SK-N-MC (cell line): ENCODE measurements around the gene HES4.
"Not testable (repeated sequence)": the region's sequence is repeated elsewhere in the genome, so short reads cannot be mapped to it uniquely, and the experiment has no call there.

Experiments
- DNase-seq: peaks from one replicate; pipeline ENCODE4 v3.0.0-alpha.2; 2011; ENCODE audit warnings: low read depth, low spot score
- H3K27ac ChIP-seq: fragments of 200-600 bp; sonication (generic); 2 replicates; pipeline ENCODE4 v1.5.1; 2016; ENCODE audit warnings: mixed run types
- H3K36me3 ChIP-seq: fragments of 200-600 bp; sonication (generic); 2 replicates; pipeline ENCODE4 v1.6.1; 2017; ENCODE audit warnings: antibody characterized with exemption, low read length, mixed read lengths; ENCODE audit not compliant: insufficient read depth
- H3K4me3 ChIP-seq: fragments of 200-600 bp; sonication (generic); 2 replicates; pipeline ENCODE4 v1.5.1; 2016
- H3K9ac ChIP-seq: fragments of 200-600 bp; sonication (generic); 2 replicates; pipeline ENCODE4 v1.8.0; 2017; ENCODE audit warnings: mixed run types, mixed read lengths; ENCODE audit not compliant: insufficient read length
- H3K9me3 ChIP-seq: fragments of 200-600 bp; sonication (generic); 2 replicates; pipeline ENCODE4 v1.6.1; 2017; ENCODE audit warnings: low read depth, mild to moderate bottlenecking, antibody characterized with exemption, low read length, moderate library complexity, mixed read lengths
- EZH2 ChIP-seq: fragments of 200-600 bp; sonication (generic); IDR thresholded peaks from one replicate; pipeline ENCODE4 v1.6.1; 2017; ENCODE audit warnings: antibody characterized with exemption
- FOXP2 ChIP-seq: optimal IDR thresholded peaks from 2 replicates; pipeline ENCODE3; 2011; ENCODE audit warnings: mild to moderate bottlenecking, moderate library complexity; ENCODE audit not compliant: insufficient read depth; ENCODE audit errors: extremely low read length, control extremely low read depth
- POLR2AphosphoS5 ChIP-seq: IDR thresholded peaks from 2 replicates; pipeline ENCODE4 v1.6.1; 2012; ENCODE audit warnings: mild to moderate bottlenecking, low read depth, low read length, borderline replicate concordance

The HES4 gene

DNA sequence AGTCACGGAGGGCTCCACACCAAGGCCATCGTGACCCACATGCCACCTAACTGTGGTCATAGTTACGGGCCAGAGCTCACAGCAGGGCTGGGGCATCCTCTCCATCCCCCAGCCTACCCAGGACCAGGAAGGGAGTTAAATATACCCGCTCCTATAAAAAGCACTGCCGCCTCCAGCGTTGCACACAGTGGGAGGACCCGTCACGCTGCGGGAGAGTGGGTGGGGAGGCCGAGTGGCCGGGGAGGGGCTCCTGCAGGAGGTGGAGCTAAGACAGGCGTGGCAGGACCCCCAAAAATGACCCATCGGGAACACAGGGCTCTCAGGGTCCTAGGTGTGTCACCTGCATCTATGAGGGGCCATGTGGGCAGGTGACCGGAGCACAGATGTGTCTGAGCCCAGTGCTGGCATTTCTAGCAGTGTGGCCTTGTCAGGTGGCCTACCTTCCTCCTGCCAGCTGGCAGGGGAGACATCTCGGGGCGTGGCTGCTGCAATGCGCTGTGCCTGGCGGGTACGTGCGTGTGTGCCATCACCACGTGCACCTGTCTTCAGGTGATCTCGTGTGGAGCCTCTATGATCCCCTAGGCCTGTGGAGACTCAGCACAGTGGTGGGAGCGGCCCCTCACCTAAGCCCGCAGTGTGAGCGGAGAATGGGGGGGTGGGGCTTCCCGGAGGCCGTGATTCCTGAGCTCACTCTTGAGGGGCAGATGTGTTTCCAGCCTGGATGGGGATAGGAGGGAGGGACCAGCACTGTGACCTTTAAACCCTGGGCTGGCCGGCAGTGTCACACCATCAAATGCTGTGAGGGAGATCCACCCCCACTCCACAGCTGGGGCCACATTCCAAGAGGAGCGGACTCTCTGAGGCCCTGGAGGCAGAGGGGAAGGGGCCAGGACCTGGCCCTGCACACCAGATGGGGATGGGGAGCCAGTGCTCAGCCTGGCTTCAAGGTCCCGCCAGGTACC, 37.8 kb upstream of the HES4 start:
- Histone ChIP-seq H3K9ac (no peak overlapping the region), H3K9me3 (no peaks in the 10 kb centered on the region), H3K27ac (no peak overlapping the region), H3K4me3 (no peak overlapping the region), H3K36me3 (peaks cover 4% of the 10 kb centered on the region; the same call in 1 of the 2 replicates)
- TF ChIP-seq EZH2 = no peak
- no peak for TF ChIP-seq POLR2AphosphoS5
- TF ChIP-seq FOXP2 = no peak
- no peak for DNase-seq

DNA sequence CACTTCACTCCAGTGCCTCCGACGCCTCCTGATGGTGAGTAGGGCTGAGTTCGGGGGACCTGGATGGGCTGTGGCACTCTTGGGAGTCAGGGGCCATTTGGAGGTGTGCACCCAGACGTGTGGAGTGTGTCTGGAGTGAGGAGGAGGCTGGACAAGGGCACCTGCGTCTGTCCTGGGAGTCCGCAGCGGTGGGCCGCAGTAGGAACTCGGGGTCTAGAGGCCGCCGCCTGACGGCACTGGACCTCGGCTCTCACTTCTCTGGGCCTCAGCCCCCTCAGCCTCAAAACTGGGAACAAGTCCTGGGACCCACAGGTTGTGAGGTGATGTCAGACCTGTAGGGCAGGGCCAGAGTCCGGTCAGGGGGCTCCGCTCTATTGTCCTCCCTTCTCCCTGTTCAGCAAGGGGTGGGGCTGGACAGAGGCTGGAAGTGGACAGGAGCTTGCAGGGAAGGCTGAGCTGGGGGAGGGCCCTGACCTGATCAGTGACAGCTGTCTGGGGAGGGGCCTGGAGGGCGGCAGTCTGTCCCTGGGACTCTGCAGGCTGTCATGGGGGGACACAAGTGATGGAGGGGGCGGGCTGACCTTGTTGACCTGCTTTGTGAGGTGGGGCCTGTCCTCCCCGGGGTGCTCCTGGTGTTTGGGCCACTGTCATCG, 35.5 kb upstream of the HES4 start:
- Histone ChIP-seq H3K9me3 (no peaks in the 10 kb centered on the region), H3K4me3 (no peak overlapping the region), H3K9ac (no peak overlapping the region), H3K36me3 (peaks cover 4% of the 10 kb centered on the region; the same call in 1 of the 2 replicates), H3K27ac (no peak overlapping the region)
- TF ChIP-seq FOXP2 (no peak), EZH2 (no peak), POLR2AphosphoS5 (no peak)
- no peak for DNase-seq

DNA sequence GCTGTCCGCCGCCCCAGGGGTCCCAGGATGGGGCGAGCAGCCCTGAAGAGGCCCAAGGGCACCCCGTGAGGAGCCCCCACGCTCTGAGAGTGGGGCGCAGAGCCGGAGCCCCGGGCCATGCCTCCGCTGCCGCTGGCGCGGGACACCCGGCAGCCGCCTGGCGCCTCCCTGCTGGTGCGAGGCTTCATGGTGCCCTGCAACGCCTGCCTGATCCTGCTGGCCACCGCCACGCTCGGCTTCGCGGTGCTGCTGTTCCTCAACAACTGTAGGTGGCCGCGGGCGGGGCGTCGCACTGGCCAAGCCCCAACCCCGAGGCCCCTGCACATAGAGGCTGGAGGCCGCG, 34.5 kb upstream of the HES4 start:
- TF ChIP-seq POLR2AphosphoS5 (no peak), EZH2 (no peak), FOXP2 (no peak)
- Histone ChIP-seq H3K27ac (no peak overlapping the region), H3K4me3 (no peak overlapping the region), H3K9me3 (no peaks in the 10 kb centered on the region), H3K36me3 (peaks cover 4% of the 10 kb centered on the region; the same call in 1 of the 2 replicates), H3K9ac (no peak overlapping the region)
- no peak for DNase-seq

DNA sequence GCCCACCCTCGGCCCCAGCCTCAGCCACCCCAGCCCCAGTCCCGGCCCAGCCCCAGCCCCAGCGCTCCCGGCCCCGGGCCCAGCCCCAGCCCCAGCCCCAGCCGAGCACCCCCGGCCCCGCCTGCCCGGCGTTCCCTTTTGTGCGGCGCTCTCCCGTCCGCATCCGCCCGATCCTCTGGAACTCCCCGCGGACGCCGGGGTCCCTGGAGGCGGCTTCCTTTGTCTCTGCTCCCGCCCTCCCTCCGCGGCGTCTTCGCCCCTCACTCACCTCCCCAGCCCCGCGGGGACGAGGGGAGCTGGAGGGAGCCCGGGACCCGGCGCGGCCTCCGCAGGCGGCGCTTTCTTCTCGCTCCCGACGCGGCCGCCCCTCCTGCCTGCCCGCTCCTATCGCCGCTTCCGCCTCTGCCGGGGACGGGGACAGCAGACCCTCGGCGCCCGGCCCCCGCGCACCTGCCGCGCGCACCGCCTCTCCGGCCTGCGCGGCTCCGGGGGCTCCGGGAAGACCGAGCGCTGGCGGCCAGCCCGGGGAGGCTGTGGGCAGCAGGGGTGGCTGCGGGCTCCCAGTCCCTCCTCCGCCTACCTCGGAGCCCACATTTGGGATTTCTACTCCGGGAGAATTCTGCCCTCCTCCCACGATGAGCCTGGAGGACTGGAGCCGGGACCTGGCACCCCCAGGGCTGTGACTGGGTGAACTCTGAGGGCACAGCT, 34.0 kb upstream of the HES4 start:
- no peak for TF ChIP-seq FOXP2
- TF ChIP-seq POLR2AphosphoS5 = no peak
- no peak for TF ChIP-seq EZH2
- no peak for DNase-seq
- Histone ChIP-seq H3K9ac (no peak overlapping the region), H3K36me3 (peaks cover 4% of the 10 kb centered on the region; the same call in 1 of the 2 replicates), H3K4me3 (no peak overlapping the region), H3K9me3 (no peaks in the 10 kb centered on the region), H3K27ac (no peak overlapping the region)

DNA sequence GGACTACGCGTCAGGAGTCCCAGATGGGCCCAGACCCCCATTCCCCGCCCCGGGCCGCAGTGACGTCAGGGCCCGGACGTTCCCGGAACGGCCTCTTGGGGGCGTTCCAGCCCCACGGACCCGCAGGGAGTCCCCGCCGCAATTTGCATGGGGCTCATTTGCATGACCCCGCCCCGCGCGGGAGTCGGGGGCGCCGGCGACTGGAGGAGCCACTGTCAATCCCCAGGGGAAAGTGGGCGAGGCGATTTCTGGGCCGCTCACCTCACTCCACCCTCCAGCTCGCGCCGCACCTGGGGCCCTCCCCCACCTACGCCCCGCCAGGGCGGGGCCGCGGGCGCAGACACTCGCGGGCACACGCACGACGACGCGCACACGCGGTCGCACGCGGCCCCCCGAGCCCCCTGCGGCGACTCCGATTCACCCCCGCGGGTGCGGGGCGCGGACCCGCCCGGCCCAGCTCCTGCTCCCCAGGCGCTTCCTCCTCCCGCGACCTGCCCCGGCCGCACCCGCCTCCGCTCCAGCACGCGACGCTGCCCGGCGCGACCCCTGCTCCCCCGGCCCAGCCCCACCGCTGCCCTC, 33.2 kb upstream of the HES4 start:
- Histone ChIP-seq H3K4me3 (peak overlapping the region; percentile 75), H3K9ac (no peak overlapping the region)

DNA sequence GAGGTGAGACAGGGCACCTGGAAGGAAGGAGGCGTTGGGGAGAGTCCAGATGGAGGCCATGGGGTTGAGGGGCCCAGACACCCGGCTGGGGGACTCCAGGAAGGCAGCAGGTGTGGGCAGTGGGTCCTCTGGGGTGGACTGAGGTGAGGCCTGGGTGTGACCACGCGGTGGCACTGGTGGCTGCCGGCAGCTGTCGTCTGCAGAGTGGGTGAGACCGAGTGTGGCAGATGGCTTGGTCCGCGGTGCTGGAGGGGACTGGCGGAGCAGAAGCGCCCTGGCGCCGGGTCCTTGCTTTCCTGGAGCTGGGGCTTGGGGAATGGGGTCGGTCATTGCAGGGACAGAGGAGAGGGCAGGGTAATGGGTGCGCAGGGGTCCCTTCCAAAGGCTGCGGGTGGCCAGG, 32.5 kb upstream of the HES4 start:
- peak overlapping the region; percentile 75 for H3K4me3 ChIP-seq
- 0 out of 2 replicates have a peak overlapping the region, but pooled peaks have one; percentile 50 for H3K27ac ChIP-seq
- no peak for DNase-seq
- no peaks in the 10 kb centered on the region for H3K9me3 ChIP-seq
- no peak for TF ChIP-seq POLR2AphosphoS5
- TF ChIP-seq FOXP2 = no peak
- no peak for TF ChIP-seq EZH2
- H3K36me3 ChIP-seq = peaks cover 4% of the 10 kb centered on the region; the same call in 1 of the 2 replicates
- no peak overlapping the region for H3K9ac ChIP-seq

More for the DNA sequence above, 33.2 kb upstream of the HES4 start:
- Histone ChIP-seq H3K9me3 (no peaks in the 10 kb centered on the region), H3K27ac (no peak overlapping the region), H3K36me3 (peaks cover 4% of the 10 kb centered on the region; the same call in 1 of the 2 replicates)
- no peak for DNase-seq
- TF ChIP-seq FOXP2 = no peak
- no peak for TF ChIP-seq EZH2
- peak; percentile 24; the same call in 1 of the 2 replicates for TF ChIP-seq POLR2AphosphoS5

DNA sequence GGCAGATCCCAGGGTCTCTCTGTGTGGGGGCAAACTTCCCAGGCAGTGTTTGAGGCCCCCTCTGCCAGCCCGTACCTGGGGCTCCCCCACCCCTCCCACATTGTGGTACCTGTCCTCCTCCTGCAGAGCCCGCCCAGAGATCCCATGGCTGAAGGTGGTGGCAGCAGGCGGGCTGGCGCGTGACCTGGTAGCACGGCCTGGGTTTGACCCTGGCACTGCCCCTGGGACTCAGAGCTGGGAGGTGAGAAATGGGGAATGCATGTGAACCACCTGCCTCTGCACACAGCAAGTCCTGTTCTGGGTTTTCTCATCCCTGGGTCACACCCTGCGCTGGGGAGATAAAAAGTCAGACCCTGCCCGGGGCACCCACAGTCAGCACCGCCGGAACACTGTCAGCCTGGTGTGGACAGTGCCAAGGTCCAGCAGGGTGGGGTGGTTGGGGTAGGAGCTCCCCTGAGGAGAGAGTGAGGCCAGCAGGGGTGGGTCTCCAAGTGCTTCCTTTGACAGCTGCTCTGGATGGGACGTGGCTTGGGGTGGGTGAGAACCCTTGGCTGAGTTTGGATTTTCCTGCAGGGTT, 31.9 kb upstream of the HES4 start:
- H3K9ac ChIP-seq = no peak overlapping the region
- no peaks in the 10 kb centered on the region for H3K9me3 ChIP-seq
- TF ChIP-seq FOXP2 (no peak), EZH2 (no peak), POLR2AphosphoS5 (no peak)
- H3K4me3 ChIP-seq = no peak overlapping the region
- H3K27ac ChIP-seq = peak overlapping the region; percentile 50; the same call in 1 of the 2 replicates
- H3K36me3 ChIP-seq = peaks cover 8% of the 10 kb centered on the region; the same call in 1 of the 2 replicates
- no peak for DNase-seq

DNA sequence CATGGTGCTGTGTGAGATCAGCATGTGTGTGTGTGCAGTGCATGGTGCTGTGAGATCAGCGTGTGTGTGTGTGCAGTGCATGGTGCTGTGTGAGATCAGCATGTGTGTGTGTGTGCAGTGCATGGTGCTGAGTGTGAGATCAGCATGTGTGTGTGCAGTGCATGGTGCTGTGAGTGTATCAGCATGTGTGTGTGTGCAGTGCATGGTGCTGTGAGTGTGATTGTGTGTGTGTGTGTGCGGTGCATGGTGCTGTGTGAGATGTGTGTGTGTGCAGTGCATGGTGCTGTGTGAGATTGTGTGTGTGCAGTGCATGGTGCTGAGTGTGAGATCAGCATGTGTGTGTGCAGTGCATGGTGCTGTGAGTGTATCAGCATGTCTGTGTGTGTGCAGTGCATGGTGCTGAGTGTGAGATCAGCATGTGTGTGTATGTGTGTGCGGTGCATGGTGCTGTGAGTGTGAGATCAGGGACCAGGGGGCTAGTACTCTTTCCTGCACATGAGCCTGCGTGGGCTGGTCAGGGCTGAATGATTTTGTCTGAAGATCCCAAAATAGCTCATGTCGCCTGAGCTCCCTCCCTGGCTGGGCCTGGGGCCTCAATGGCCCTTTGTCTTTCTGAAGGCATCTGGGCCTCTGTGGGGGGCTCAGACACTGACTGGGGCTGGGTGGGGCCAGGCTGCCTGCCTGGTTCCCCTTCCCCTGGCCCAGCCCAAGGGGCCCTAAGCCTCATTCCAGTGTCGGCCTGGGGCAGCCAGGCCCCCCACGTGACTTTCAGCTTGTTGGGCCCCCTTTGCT, 31.2 kb upstream of the HES4 start:
- not testable (repeated sequence) for DNase-seq

More for the DNA sequence above, 31.2 kb upstream of the HES4 start:
- not testable (repeated sequence) for H3K36me3 ChIP-seq, H3K9me3 ChIP-seq, H3K9ac ChIP-seq, H3K4me3 ChIP-seq
- H3K27ac ChIP-seq = peak overlapping the region; percentile 50; the same call in 1 of the 2 replicates
